Dedifferentiated amniotic fluid mesenchymal stem cell (primary cell): ENCODE results near the gene DRC3.

Source experiments
- DNase-seq: peaks from one replicate; pipeline ENCODE4 v3.0.0-alpha.2; 2016; ENCODE audit errors: extremely low spot score

Gene DRC3

GRCh38 chr17:18045691-18046350 lies 73.2 kb downstream of the DRC3 start:
- no peak for DNase-seq

DNA sequence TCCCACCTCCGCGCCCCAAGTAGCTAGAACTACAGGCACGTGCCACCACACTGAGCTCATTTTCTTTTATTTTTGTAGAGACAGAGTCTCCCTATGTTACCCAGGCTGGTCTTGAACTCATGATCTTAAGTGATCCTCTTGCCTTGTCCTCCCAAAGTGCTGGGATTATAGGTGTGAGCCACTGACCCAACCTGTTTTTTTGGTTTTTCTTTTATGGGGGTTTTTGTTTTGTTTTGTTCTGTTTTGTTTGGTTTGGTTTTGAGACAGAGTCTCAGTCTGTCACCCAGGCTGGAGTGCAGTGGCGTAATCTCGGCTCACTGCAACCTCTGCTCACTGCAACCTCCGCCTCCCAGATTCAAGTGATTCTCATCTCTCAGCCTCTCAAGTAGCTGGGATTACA lies 82.9 kb downstream of the DRC3 start:
- no peak for DNase-seq

DNA sequence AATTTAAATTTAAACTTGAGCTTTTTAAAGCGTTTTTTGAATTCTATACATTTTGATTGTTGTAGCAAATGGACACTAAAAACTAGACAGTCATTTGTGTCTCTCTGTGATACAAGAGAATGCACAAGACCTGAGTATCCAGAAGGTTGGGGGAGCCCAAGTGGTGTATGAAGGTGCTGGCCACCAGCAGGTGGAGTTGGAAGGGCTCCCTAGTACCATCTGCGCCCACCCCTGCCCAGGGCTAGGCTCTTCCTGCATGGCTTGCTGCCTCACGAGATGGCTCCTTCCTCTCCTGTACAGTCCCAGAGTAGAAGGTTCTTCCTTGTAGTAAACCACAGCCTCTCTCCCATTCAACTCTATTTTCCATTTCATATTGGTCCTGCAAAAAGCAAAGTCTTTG lies 83.6 kb downstream of the DRC3 start:
- DNase-seq: no peak

DNA sequence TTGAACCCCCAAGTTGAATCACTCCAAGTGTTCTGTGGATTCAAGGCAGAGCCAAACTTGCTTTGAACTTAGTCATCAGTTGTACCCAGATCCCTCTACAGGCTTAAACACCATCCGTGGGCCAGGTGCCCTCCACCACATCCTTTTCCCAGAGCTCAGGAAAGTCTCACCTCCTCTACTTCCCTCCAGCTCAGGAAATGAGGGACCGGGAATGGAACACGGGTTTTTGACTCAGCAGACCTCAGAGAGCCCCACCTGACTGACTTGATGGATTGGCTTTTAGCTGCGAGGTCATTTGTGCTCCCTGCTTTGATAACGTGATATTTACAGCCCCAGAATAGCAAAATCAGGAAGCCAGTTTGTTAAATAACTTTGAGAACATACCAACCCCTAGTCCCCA lies 86.6 kb downstream of the DRC3 start:
- DNase-seq: no peak

GRCh38 chr17:18064053-18064452 lies 91.4 kb downstream of the DRC3 start:
- no peak for DNase-seq

DNA sequence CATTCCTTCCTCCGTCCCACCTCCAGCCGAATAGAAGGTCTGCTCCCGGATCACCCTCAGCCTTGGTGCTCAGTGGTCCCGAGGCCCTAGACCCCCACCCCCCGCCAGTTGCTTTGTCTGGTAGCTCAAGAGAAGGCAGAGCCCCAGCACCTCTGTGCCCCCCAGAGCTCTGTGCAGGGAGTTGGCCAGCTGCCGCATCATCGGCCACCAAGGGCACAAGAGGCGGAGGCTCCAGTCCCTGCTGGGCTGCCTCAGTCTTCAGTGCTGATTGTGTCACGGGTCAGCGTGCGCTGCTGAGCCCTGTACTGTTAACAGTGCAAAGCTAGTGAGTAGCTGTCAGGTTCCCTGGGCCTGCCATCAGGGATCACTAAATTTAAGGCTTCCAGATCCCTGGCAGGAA lies 92.9 kb downstream of the DRC3 start:
- no peak for DNase-seq
